Thymus (tissue), 14 donors: ENCODE results near the gene ADAD1. TPM values are rescaled to one million over a fixed set of nuclear protein-coding genes. Genes with fewer than 3 reads are reported as not detected.

Source experiments
- DNase-seq, 9 donors: peaks; one replicate each; pipeline ENCODE4 v3.0.0-alpha.2; 2013; ENCODE audit warnings: low spot score in 9 of 9, low read depth in 6 of 9, missing footprints in 1 of 9
- H3K27ac ChIP-seq, 2 donors: one replicate each; pipeline ENCODE4 v1.5.1; 2013; ENCODE audit warnings: control low read depth in 1 of 2, low read depth in 1 of 2, low read length in 1 of 2, mild to moderate bottlenecking in 1 of 2, moderate library complexity in 1 of 2
- H3K27me3 ChIP-seq, 2 donors: one replicate each; pipeline ENCODE4 v1.5.1; 2013; ENCODE audit warnings: low read length in 1 of 2; ENCODE audit not compliant: control insufficient read depth in 2 of 2, insufficient read depth in 1 of 2
- H3K36me3 ChIP-seq, 2 donors: one replicate each; pipeline ENCODE4 v1.5.1; 2013; ENCODE audit warnings: low read length in 1 of 2, mild to moderate bottlenecking in 1 of 2, moderate library complexity in 1 of 2; ENCODE audit not compliant: control insufficient read depth in 2 of 2, insufficient read depth in 2 of 2
- H3K4me1 ChIP-seq, 2 donors: one replicate each; pipeline ENCODE4 v1.5.1; 2013; ENCODE audit warnings: low read length in 2 of 2; ENCODE audit not compliant: control insufficient read depth in 2 of 2, insufficient read depth in 2 of 2
- H3K4me3 ChIP-seq, 2 donors: one replicate each; pipeline ENCODE4 v1.5.1; 2013; ENCODE audit warnings: low read length in 2 of 2, control low read depth in 1 of 2, mild to moderate bottlenecking in 1 of 2
- H3K9me3 ChIP-seq, 2 donors: one replicate each; pipeline ENCODE4 v1.5.1; 2013; ENCODE audit warnings: low read length in 1 of 2, mild to moderate bottlenecking in 1 of 2; ENCODE audit not compliant: control insufficient read depth in 2 of 2, insufficient read depth in 1 of 2
- WGBS: extraction: QIAGEN DNeasy Blood & Tissue Kit; methylation state at CpG from one replicate; pipeline ENCODE4 v1.1.7; 2013; 5-methylcytosine and 5-hydroxymethylcytosine counted together
- long read RNA-seq, 10 donors: transcript quantifications; one replicate each; lab custom pipeline, GENCODE V29; 2026
- polyA plus RNA-seq: library from polyadenylated mRNA; stranded (reverse); fragments of 200-250 nt; gene quantifications from one replicate; pipeline ENCODE4 v1.2.3, GENCODE V29; 2013
- total RNA-seq: library from RNA; stranded (reverse); fragments of 120-200 nt; gene quantifications from one replicate; pipeline ENCODE4 v1.2.4, GENCODE V29; 2013
- donor health status: healthy.

ADAD1 gene
- total RNA-seq, result 0.05 TPM
- 0.11 TPM for polyA plus RNA-seq
- long read RNA-seq, donor 1, result 0 reads
- long read RNA-seq, donor 2, result 0 reads
- long read RNA-seq, donor 3, result 0 reads
- long read RNA-seq, donor 4, partial matches to known transcripts, result 0 of 8 reads
- long read RNA-seq, donor 4, other reads (novel, unspliced or antisense), result 8 of 8 reads
- long read RNA-seq, donor 5, result 0 reads
- long read RNA-seq, donor 6, result 0 reads
- long read RNA-seq, donor 7, result 0 reads
- long read RNA-seq, donor 8, result 0 reads
- long read RNA-seq, donor 9, result 0 reads
- long read RNA-seq, donor 10, result 0 reads

- Histone ChIP-seq H3K4me3 (no peak within 1 kb of the TSS), H3K27me3 (no peaks in the 10 kb centered on the region), H3K27ac (no peak within 1 kb of the TSS), H3K9me3 (peaks cover 0 to 9% of the 10 kb centered on the region in 2 donors), H3K4me1 (no peaks in the 10 kb centered on the region), H3K36me3 (no peaks in the 10 kb centered on the region)
- DNase-seq, result no peak
- WGBS, result 94% methylated on average over 7 of the region's 7 CpGs
These were observed at the start of gene ADAD1 for GRCh38 chr4:122378711-122379110. Gene ADAD1 (plus strand): TSS chr4:122379011. CDS start chr4:122380070, 1,059 bp downstream.

DNA sequence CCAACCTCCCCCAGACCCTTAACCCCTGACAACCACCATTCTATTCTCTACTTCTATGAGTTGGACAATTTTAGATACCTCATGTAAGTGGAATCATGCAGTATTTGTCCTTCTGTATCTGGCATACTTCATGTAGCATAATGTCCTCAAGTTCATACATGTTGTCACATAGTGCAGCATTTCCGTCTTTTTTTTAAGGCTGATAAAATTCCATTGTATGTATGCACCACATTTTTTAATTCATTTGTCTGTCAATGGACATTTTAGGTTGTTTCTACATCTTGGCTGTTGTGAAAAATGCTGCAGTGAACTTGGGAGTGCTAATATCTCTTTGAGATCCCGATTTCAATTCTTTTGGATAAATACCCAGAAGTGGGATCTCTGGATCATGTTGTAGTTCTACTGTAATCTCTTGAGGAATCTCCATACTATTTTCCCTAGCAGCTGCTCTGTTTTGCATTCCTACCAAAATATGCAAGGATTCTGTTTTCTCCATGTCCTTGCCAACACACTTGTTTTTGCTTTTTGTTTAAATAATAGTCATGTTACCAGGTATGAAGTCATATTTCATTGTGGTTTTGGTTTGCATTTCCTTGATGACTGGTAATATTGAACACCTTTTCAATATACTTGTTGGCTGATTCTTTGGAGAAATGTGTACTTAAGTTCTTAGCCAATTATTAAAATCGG is 48.8 kb upstream of the ADAD1 start:
- Histone ChIP-seq H3K27me3 (no peaks in the 10 kb centered on the region), H3K4me3 (no peak overlapping the region), H3K27ac (no peak overlapping the region), H3K9me3 (no peaks in the 10 kb centered on the region), H3K36me3 (peaks cover 3 to 21% of the 10 kb centered on the region in 2 donors), H3K4me1 (no peaks in the 10 kb centered on the region)
- 97% methylated on average over 3 of the region's 3 CpGs for WGBS
- DNase-seq, result no peak

DNA sequence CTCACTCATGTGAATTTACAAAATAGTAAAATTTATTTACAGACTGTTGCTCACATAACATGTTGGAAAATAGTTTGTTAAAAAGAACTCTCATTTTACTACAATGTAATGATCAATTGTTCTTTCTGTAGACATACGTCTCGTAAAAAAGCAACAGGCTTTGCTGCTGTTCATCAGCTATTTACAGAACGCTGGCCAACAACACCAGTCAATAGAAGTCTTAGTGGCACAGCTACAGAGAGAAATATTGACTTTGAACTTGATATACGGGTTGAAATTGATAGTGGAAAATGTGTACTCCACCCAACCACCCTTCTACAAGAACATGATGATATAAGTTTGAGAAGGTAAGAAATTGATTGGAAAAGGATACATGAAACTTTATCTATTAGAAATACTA is 47.6 kb upstream of the ADAD1 start:
- Histone ChIP-seq H3K27me3 (no peaks in the 10 kb centered on the region), H3K27ac (no peak overlapping the region), H3K4me1 (no peaks in the 10 kb centered on the region), H3K9me3 (no peaks in the 10 kb centered on the region), H3K36me3 (peaks cover 6 to 24% of the 10 kb centered on the region in 2 donors), H3K4me3 (no peak overlapping the region)
- WGBS, result 98% methylated on average over 4 of the region's 4 CpGs
- no peak for DNase-seq

GRCh38 chr4:122334828-122335227 is 44.0 kb upstream of the ADAD1 start:
- peaks cover 6 to 23% of the 10 kb centered on the region in 2 donors for H3K36me3 ChIP-seq
- no peaks in the 10 kb centered on the region for H3K9me3 ChIP-seq
- H3K4me3 ChIP-seq, result no peak overlapping the region

DNA sequence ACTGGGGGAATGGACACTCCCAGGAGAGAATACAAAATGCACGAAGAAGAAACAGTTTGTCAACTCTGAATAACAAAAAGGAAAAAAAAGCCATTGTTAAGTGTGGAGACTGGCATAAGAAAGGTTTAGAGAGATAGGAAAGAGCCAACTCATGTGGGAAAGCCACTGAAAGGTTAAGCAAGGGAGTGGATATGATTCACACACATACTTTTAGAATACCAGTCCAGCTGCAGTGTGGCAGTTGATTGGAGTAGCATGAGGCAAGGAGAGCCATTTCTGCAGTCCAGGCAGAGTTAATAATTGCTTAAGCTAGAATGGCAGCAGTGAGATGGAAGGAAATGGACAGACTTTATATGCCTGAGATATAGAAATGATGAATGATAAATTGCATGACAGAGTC is 36.9 kb upstream of the ADAD1 start:
- no peak overlapping the region for H3K27ac ChIP-seq
- no peak overlapping the region for H3K4me3 ChIP-seq
- WGBS, result 100% methylated on average over 1 of the region's 1 CpG
- no peaks in the 10 kb centered on the region for H3K4me1 ChIP-seq
- no peaks in the 10 kb centered on the region for H3K27me3 ChIP-seq
- H3K36me3 ChIP-seq, result peaks cover 0 to 5% of the 10 kb centered on the region in 2 donors
- DNase-seq, result no peak
- H3K9me3 ChIP-seq, result no peaks in the 10 kb centered on the region

More at GRCh38 chr4:122334828-122335227, 44.0 kb upstream of the ADAD1 start:
- no peak overlapping the region for H3K27ac ChIP-seq
- H3K27me3 ChIP-seq, result no peaks in the 10 kb centered on the region
- no peaks in the 10 kb centered on the region for H3K4me1 ChIP-seq
- no peak for DNase-seq

GRCh38 chr4:122346036-122346435 is 32.8 kb upstream of the ADAD1 start:
- H3K36me3 ChIP-seq, result peaks cover 5 to 19% of the 10 kb centered on the region in 2 donors
- DNase-seq, result no peak
- 100% methylated on average over 1 of the region's 1 CpG for WGBS
- H3K27ac ChIP-seq, result no peak overlapping the region
- no peak overlapping the region for H3K4me3 ChIP-seq
- no peaks in the 10 kb centered on the region for H3K27me3 ChIP-seq
- H3K4me1 ChIP-seq, result no peaks in the 10 kb centered on the region
- no peaks in the 10 kb centered on the region for H3K9me3 ChIP-seq

DNA sequence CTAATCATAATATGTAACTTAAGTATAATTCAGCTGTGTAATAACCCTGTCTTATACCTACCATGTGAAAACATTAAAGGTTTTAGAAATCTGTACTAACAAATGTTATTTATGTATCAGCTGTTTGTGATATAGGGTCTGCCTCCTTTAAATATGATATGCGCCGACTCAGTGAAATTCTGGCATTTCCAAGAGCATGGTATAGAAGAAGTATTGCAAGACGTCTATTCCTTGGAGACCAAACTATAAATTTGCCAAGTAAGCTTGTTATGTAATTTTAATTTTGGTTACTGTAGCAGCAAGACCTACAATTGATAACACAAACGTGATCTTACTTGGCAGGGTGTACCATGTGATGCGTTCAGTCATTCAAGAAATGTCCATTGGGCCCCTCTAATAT is 32.3 kb upstream of the ADAD1 start:
- Histone ChIP-seq H3K27ac (no peak overlapping the region), H3K36me3 (peaks cover 5 to 20% of the 10 kb centered on the region in 2 donors), H3K4me1 (no peaks in the 10 kb centered on the region), H3K9me3 (no peaks in the 10 kb centered on the region), H3K27me3 (no peaks in the 10 kb centered on the region), H3K4me3 (no peak overlapping the region)
- no peak for DNase-seq
- WGBS, result 96% methylated on average over 5 of the region's 5 CpGs

GRCh38 chr4:122356317-122356808 is 22.4 kb upstream of the ADAD1 start:
- no peaks in the 10 kb centered on the region for H3K9me3 ChIP-seq

DNA sequence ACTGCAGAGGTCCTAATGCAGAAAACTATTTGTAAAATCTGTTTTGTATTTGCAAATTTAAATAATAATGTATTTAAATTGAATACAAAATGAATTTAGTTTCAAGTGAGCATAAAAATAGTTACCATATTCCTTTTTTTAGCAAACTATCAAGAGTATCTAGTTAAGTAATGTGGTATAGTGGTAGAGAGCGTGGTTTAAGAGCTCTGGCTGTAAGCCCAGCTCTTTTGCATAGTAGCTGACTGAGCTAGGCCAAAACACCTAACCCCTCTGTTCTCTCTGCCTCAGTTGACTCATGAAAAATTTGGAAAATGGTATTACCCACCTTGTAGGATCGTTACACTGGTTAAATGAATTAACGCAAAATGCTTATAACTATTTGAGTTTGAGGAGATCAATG is 18.1 kb upstream of the ADAD1 start:
- peaks cover 0 to 8% of the 10 kb centered on the region in 2 donors for H3K9me3 ChIP-seq
- H3K4me3 ChIP-seq, result no peak overlapping the region
- DNase-seq, result no peak
- WGBS, result 97% methylated on average over 3 of the region's 3 CpGs
- H3K27me3 ChIP-seq, result no peaks in the 10 kb centered on the region
- no peak overlapping the region for H3K27ac ChIP-seq
- peaks cover 0 to 10% of the 10 kb centered on the region in 2 donors for H3K36me3 ChIP-seq
- no peaks in the 10 kb centered on the region for H3K4me1 ChIP-seq

More at GRCh38 chr4:122356317-122356808, 22.4 kb upstream of the ADAD1 start:
- no peak for DNase-seq
- no peak overlapping the region for H3K4me3 ChIP-seq
- peaks cover 4 to 16% of the 10 kb centered on the region in 2 donors for H3K36me3 ChIP-seq
- H3K4me1 ChIP-seq, result no peaks in the 10 kb centered on the region
- H3K27ac ChIP-seq, result no peak overlapping the region
- no peaks in the 10 kb centered on the region for H3K27me3 ChIP-seq
